IMR-90 (cell line): ENCODE results near the gene HOXA7. TPM values are rescaled to one million over a fixed set of nuclear protein-coding genes. Genes with fewer than 3 reads are reported as not detected.

Experiments
- ATAC-seq: fragments of 200-7000 bp; cut with Tn5 transposase; 2 replicates; pipeline ENCODE4 v1.9.1; 2020; ENCODE audit warnings: low read depth, mild to moderate bottlenecking, moderate library complexity
- BruUV-seq: library from RNA; stranded (reverse); fragments of 400-500 nt; replicated peaks from 2 replicates; lab custom pipeline; 2021; lab: Mats Ljungman, UMichigan
- CTCF ChIA-PET: fragments of 300-600 bp; formaldehyde crosslinking; extraction: SDS; loops from one replicate; lab custom pipeline; 2021; ENCODE audit warnings: antibody characterized with exemption; lab: Yijun Ruan, JAX
- POLR2A ChIA-PET: fragments of 300-600 bp; sonication (Branson Sonifier 250); formaldehyde crosslinking; loops from one replicate; lab custom pipeline; 2022; ENCODE audit warnings: antibody characterized with exemption; ENCODE audit not compliant: unreplicated experiment; lab: Charles Lee
- DNase-seq: peaks from one replicate; pipeline ENCODE4 v3.0.0; 2013
- H2AFZ ChIP-seq: replicated peaks from 2 replicates; pipeline ENCODE3; 2013; ENCODE audit warnings: low read length, mild to moderate bottlenecking; ENCODE audit not compliant: poor library complexity
- H2AK5ac ChIP-seq: 2 replicates; pipeline ENCODE4 v1.6.1; 2013; ENCODE audit warnings: low read depth, low read length, inconsistent platforms
- H2AK9ac ChIP-seq: replicated peaks from 2 replicates; pipeline ENCODE3; 2013; ENCODE audit warnings: mild to moderate bottlenecking, low read depth, low read length, moderate library complexity; ENCODE audit not compliant: poor library complexity
- H2BK120ac ChIP-seq: 2 replicates; pipeline ENCODE4 v1.6.1; 2013; ENCODE audit warnings: low read depth, low read length, inconsistent platforms
- H2BK15ac ChIP-seq: 3 replicates; pipeline ENCODE4 v1.6.1; 2013; ENCODE audit warnings: low read depth, low read length, inconsistent platforms
- H2BK20ac ChIP-seq: 2 replicates; pipeline ENCODE4 v1.6.1; 2013; ENCODE audit warnings: low read depth, mild to moderate bottlenecking, inconsistent platforms, low read length, moderate library complexity
- H2BK5ac ChIP-seq: 2 replicates; pipeline ENCODE4 v1.6.1; 2013; ENCODE audit warnings: mild to moderate bottlenecking, low read depth, low read length, inconsistent platforms; ENCODE audit not compliant: poor library complexity, severe bottlenecking
- H3K14ac ChIP-seq: replicated peaks from 2 replicates; pipeline ENCODE4 v1.6.1; 2013; ENCODE audit warnings: low read depth, low read length, inconsistent platforms
- H3K18ac ChIP-seq: 2 replicates; pipeline ENCODE4 v1.6.1; 2013; ENCODE audit warnings: low read depth, low read length, control low read depth
- H3K23ac ChIP-seq: 2 replicates; pipeline ENCODE4 v1.6.1; 2013; ENCODE audit warnings: low read depth, low read length, inconsistent platforms
- H3K27ac ChIP-seq: 2 replicates; pipeline ENCODE4 v1.5.1; 2013; ENCODE audit warnings: mild to moderate bottlenecking, control low read depth, low read length; ENCODE audit not compliant: insufficient read depth
- H3K27me3 ChIP-seq: 2 replicates; pipeline ENCODE4 v1.6.1; 2013; ENCODE audit warnings: low read length; ENCODE audit not compliant: control insufficient read depth, insufficient read depth
- H3K36me3 ChIP-seq: 2 replicates; pipeline ENCODE4 v1.6.1; 2013; ENCODE audit warnings: low read length, mixed read lengths; ENCODE audit not compliant: control insufficient read depth, insufficient read depth
- H3K4ac ChIP-seq: 2 replicates; pipeline ENCODE4 v1.6.1; 2013; ENCODE audit warnings: low read depth, low read length, inconsistent platforms
- H3K4me1 ChIP-seq: 2 replicates; pipeline ENCODE4 v1.6.1; 2013; ENCODE audit warnings: low read length, mixed read lengths; ENCODE audit not compliant: control insufficient read depth, insufficient read depth
- H3K4me2 ChIP-seq: 2 replicates; pipeline ENCODE4 v1.6.1; 2013; ENCODE audit warnings: low read depth, mild to moderate bottlenecking, control low read depth, low read length, moderate library complexity
- H3K4me3 ChIP-seq: 2 replicates; pipeline ENCODE4 v1.5.1; 2013; ENCODE audit warnings: low read depth, mild to moderate bottlenecking, control low read depth, low read length, moderate library complexity; ENCODE audit not compliant: insufficient read depth
- H3K56ac ChIP-seq: 2 replicates; pipeline ENCODE4 v1.6.1; 2013; ENCODE audit warnings: low read length, inconsistent platforms; ENCODE audit not compliant: insufficient read depth; ENCODE audit errors: extremely low read depth
- H3K79me1 ChIP-seq, 2 experiments: 2 replicates each; pipeline ENCODE4 v1.6.1; 2013; ENCODE audit warnings: low read length in 2 of 2, inconsistent platforms in 1 of 2, low read depth in 1 of 2
- H3K9ac ChIP-seq: 2 replicates; pipeline ENCODE4 v1.6.1; 2013; ENCODE audit warnings: low read depth, low read length, control low read depth
- H3K9me1 ChIP-seq: 2 replicates; pipeline ENCODE4 v1.6.1; 2013; ENCODE audit warnings: low read length, inconsistent platforms; ENCODE audit not compliant: insufficient read depth
- H3K9me3 ChIP-seq: 2 replicates; pipeline ENCODE4 v1.6.1; 2013; ENCODE audit warnings: low read length; ENCODE audit not compliant: control insufficient read depth, insufficient read depth
- H4K20me1 ChIP-seq: 2 replicates; pipeline ENCODE4 v1.6.1; 2013; ENCODE audit warnings: low read length, inconsistent platforms; ENCODE audit not compliant: insufficient read depth
- H4K5ac ChIP-seq: 2 replicates; pipeline ENCODE4 v1.6.1; 2013; ENCODE audit warnings: mild to moderate bottlenecking, low read depth, low read length, control low read depth
- H4K8ac ChIP-seq, 2 experiments: 2 replicates each; pipeline ENCODE4 v1.6.1; 2013; ENCODE audit warnings: low read depth in 2 of 2, low read length in 2 of 2, control low read depth in 1 of 2, inconsistent platforms in 1 of 2
- H4K91ac ChIP-seq: 2 replicates; pipeline ENCODE4 v1.6.1; 2013; ENCODE audit warnings: low read depth, low read length, inconsistent platforms; ENCODE audit not compliant: insufficient read depth
- FOS ChIP-seq: fragments of 150-350 bp; IDR thresholded peaks from 2 replicates; pipeline ENCODE4 v1.6.1; 2016; ENCODE audit warnings: low read depth, low read length
- MXI1 ChIP-seq: IDR thresholded peaks from 2 replicates; pipeline ENCODE4 v1.6.1; 2012; ENCODE audit warnings: low read depth, mild to moderate bottlenecking, low read length, moderate library complexity, borderline replicate concordance
- NFE2L2 ChIP-seq: fragments of 150-350 bp; IDR thresholded peaks from 2 replicates; pipeline ENCODE4 v1.6.1; 2016; ENCODE audit warnings: low read depth, mild to moderate bottlenecking, low read length
- POLR2A ChIP-seq: IDR thresholded peaks from 2 replicates; pipeline ENCODE4 v1.6.1; 2012; ENCODE audit warnings: mild to moderate bottlenecking, low read depth, low read length
- WGBS, 2 experiments: methylation state at CpG; one replicate each; pipeline versions ENCODE4 v1.1.5 to v1.1.7; 2013; ENCODE audit warnings: missing lambda C conversion rate in 2 of 2; ENCODE audit not compliant: insufficient read length in 1 of 2; ENCODE audit errors: extremely low coverage in 2 of 2; 5-methylcytosine and 5-hydroxymethylcytosine counted together
- dilution Hi-C: fragments of 300-500 bp; cut with HindIII; formaldehyde crosslinking; loops from one replicate; pipeline ENCODE4 v1.14.3; 2018; ENCODE audit warnings: low sequenced_read_pairs; ENCODE audit not compliant: unreplicated experiment
- in situ Hi-C: fragments of 300-500 bp; cut with MboI; formaldehyde crosslinking; loops from 3 replicates; pipeline ENCODE4 v1.14.3; 2019; ENCODE audit warnings: low sequenced_read_pairs, inconsistent platforms, mixed read lengths
- intact Hi-C: fragments of 100-400 bp; cut with micrococcal nuclease; formaldehyde crosslinking; loops from 2 replicates; pipeline ENCODE4 v1.10.0; 2022
- polyA plus RNA-seq, 3 experiments: library from polyadenylated mRNA; depleted of rRNA; stranded (reverse); fragments of >200 nt; gene quantifications; 2 replicates each; pipeline ENCODE4 v1.2.3, GENCODE V29; 2012; ENCODE audit warnings: low replicate concordance in 1 of 3
- total RNA-seq: library from RNA; depleted of rRNA; stranded (reverse); fragments of >200 nt; gene quantifications from 2 replicates; pipeline ENCODE4 v1.2.3, GENCODE V29; 2012
- TF ChIP-seq, protein P1 (sequence below): conservative IDR thresholded peaks from 2 replicates; pipeline ENCODE4 v1.5.1; 2012; ENCODE audit warnings: mild to moderate bottlenecking, low read depth, low read length, improper control_type of control experiment

Gene HOXA7
- total and polyA plus RNA-seq, 2 of the 4 experiments (the other 2 are of a cell fraction) = 0.18 to 1.7 TPM

DNA sequence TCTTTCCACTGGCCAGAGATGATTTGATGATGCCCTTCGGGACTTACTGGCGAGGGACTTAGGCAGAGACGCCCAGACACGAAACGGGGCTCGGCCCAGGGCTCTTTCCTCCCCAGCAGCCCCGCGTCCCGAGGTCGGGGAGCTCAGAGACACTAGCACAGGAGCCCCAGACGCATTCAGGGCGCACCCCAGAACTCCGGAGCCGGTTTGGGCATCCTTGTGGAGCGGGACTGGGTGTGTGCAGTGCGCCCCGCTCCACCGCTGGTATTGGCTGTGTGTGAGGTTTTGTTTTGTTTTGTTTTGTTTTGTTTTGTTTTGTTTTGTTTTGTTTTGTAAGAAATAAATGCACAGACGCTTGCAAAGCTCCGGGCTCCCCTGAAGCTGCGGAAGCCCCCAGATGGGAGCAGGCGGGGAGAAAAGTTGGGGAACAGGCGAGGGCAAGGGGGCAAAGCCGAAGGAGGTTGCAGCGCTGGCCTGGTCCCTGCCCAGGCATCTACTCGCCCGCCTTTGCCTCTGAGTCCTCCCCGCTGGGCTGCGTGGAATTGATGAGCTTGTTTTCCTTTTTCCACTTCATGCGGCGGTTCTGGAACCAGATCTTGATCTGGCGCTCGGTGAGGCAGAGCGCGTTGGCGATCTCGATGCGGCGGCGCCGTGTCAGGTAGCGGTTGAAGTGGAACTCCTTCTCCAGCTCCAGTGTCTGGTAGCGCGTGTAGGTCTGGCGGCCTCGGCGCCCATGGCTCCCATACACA lies 11.1 kb downstream of the HOXA7 start:
- intact Hi-C loops (loop anchor here (5.0 kb wide), 1 partner anchor 1053 kb away; no protein-coding TSS in a partner anchor), in situ Hi-C loops (loop anchor here (10.0 kb wide), 1 partner anchor 951 kb away; no protein-coding TSS in a partner anchor), dilution Hi-C loops (no loop called here)
- H4K91ac ChIP-seq = peak overlapping the region; percentile 76
- H3K27me3 ChIP-seq = no peaks in the 10 kb centered on the region
- no peaks in the 10 kb centered on the region for H3K9me3 ChIP-seq
- peak overlapping the region; percentile 47; the same call in 1 of the 2 replicates for H3K23ac ChIP-seq
- H2BK5ac ChIP-seq = peak overlapping the region; percentile 66
- peak overlapping the region; percentile 77 for H3K18ac ChIP-seq
- peak overlapping the region; percentile 80 for H3K27ac ChIP-seq
- CTCF ChIA-PET = interaction anchor here (1.9 kb wide), 1 partner anchor 34 kb away, joined by 5 read pairs; no protein-coding TSS in a partner anchor
- no peak for ATAC-seq
- H2BK15ac ChIP-seq = peak overlapping the region; percentile 63; the same call in 2 of the 3 replicates
- peaks cover 9% of the 10 kb centered on the region for H3K36me3 ChIP-seq
- peak overlapping the region; percentile 40 for H3K4me3 ChIP-seq
- H2BK20ac ChIP-seq = peak overlapping the region; percentile 30; the same call in 1 of the 2 replicates
- peak overlapping the region; percentile 69 for H2AK9ac ChIP-seq
- peaks cover 9 to 34% of the 10 kb centered on the region in 2 experiments; a peak in 3 of 4 replicates for H3K79me1 ChIP-seq
- H3K14ac ChIP-seq = peak overlapping the region; percentile 72
- peak overlapping the region; percentile 73 for H2BK120ac ChIP-seq
- BruUV-seq = no TSS peak
- POLR2A ChIA-PET = no interaction called here
- H3K4me1 ChIP-seq = peaks cover 18% of the 10 kb centered on the region
- H2AFZ ChIP-seq = peak overlapping the region; percentile 90
- no peak for DNase-seq
- H3K9ac ChIP-seq = peak overlapping the region; percentile 87
- H4K20me1 ChIP-seq = no peaks in the 10 kb centered on the region
- H3K4ac ChIP-seq = peak overlapping the region; percentile 79
- peak overlapping the region; percentile 76 for H4K5ac ChIP-seq
- 0 out of 2 replicates have a peak overlapping the region, but pooled peaks have one; percentile 17 for H2AK5ac ChIP-seq
- no peaks in the 10 kb centered on the region for H3K9me1 ChIP-seq
- WGBS, 2 experiments = 20% methylated on average over 14 of the region's 47 CpGs; no CpG with 5 or more reads in 1 of the 2 experiments
- peak overlapping the region; percentile 76 to 84 for H4K8ac ChIP-seq
- peak overlapping the region; percentile 83 for H3K4me2 ChIP-seq
- H3K56ac ChIP-seq = peak overlapping the region; percentile 22; the same call in 1 of the 2 replicates
- TF ChIP-seq POLR2A = peak; percentile 61
- no peak for TF ChIP-seq MXI1
- TF ChIP-seq, protein P1, sequence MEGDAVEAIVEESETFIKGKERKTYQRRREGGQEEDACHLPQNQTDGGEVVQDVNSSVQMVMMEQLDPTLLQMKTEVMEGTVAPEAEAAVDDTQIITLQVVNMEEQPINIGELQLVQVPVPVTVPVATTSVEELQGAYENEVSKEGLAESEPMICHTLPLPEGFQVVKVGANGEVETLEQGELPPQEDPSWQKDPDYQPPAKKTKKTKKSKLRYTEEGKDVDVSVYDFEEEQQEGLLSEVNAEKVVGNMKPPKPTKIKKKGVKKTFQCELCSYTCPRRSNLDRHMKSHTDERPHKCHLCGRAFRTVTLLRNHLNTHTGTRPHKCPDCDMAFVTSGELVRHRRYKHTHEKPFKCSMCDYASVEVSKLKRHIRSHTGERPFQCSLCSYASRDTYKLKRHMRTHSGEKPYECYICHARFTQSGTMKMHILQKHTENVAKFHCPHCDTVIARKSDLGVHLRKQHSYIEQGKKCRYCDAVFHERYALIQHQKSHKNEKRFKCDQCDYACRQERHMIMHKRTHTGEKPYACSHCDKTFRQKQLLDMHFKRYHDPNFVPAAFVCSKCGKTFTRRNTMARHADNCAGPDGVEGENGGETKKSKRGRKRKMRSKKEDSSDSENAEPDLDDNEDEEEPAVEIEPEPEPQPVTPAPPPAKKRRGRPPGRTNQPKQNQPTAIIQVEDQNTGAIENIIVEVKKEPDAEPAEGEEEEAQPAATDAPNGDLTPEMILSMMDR = no peak
- TF ChIP-seq NFE2L2 = no peak
- no peak for TF ChIP-seq FOS
